Trophoblast cell (in vitro differentiated cells and primary cell): Measurements from ENCODE around the gene RGL1.

Experiments used
- DNase-seq, 2 donors: peaks; one replicate each; pipeline ENCODE4 v3.0.0-alpha.2; 2016
- H2AFZ ChIP-seq: 2 replicates; pipeline ENCODE4 v1.6.1; 2013; ENCODE audit warnings: low read length, moderate library complexity, mild to moderate bottlenecking; ENCODE audit not compliant: insufficient read depth, poor library complexity
- H2AK5ac ChIP-seq: 2 replicates; pipeline ENCODE4 v1.6.1; 2013; ENCODE audit warnings: mild to moderate bottlenecking, low read length
- H2BK120ac ChIP-seq: 2 replicates; pipeline ENCODE4 v1.6.1; 2013; ENCODE audit warnings: low read length, mild to moderate bottlenecking, moderate library complexity; ENCODE audit not compliant: insufficient read depth, poor library complexity
- H2BK12ac ChIP-seq: 2 replicates; pipeline ENCODE4 v1.6.1; 2013; ENCODE audit warnings: mild to moderate bottlenecking, low read length, moderate library complexity
- H2BK5ac ChIP-seq: 2 replicates; pipeline ENCODE4 v1.6.1; 2013; ENCODE audit warnings: low read length, low read depth, moderate library complexity, mild to moderate bottlenecking; ENCODE audit not compliant: poor library complexity
- H3K14ac ChIP-seq: 2 replicates; pipeline ENCODE4 v1.6.1; 2013; ENCODE audit warnings: mild to moderate bottlenecking, low read length
- H3K18ac ChIP-seq: 2 replicates; pipeline ENCODE4 v1.6.1; 2013; ENCODE audit warnings: mild to moderate bottlenecking, low read length
- H3K23ac ChIP-seq: 2 replicates; pipeline ENCODE4 v1.6.1; 2013; ENCODE audit warnings: low read length
- H3K27ac ChIP-seq: 2 replicates; pipeline ENCODE4 v1.5.1; 2013; ENCODE audit warnings: low read depth, mild to moderate bottlenecking, inconsistent platforms, low read length, moderate library complexity
- H3K27me3 ChIP-seq: 2 replicates; pipeline ENCODE4 v1.6.1; 2013; ENCODE audit warnings: inconsistent platforms, mild to moderate bottlenecking, low read length, moderate library complexity; ENCODE audit not compliant: insufficient read depth
- H3K36me3 ChIP-seq, 2 experiments: 1 replicate in 1 of 2; 2 replicates in 1 of 2; pipeline ENCODE4 v1.6.1; 2013; ENCODE audit warnings: low read length in 2 of 2, mild to moderate bottlenecking in 2 of 2, moderate library complexity in 1 of 2; ENCODE audit not compliant: insufficient read depth in 2 of 2, control insufficient read depth in 1 of 2
- H3K4ac ChIP-seq: 2 replicates; pipeline ENCODE4 v1.6.1; 2013; ENCODE audit warnings: low read depth, mild to moderate bottlenecking, low read length, moderate library complexity
- H3K4me1 ChIP-seq, 2 experiments: 1 replicate in 1 of 2; 2 replicates in 1 of 2; pipeline ENCODE4 v1.6.1; 2013; ENCODE audit warnings: low read length in 2 of 2, mild to moderate bottlenecking in 2 of 2, moderate library complexity in 1 of 2; ENCODE audit not compliant: insufficient read depth in 2 of 2, control insufficient read depth in 1 of 2
- H3K4me2 ChIP-seq: 2 replicates; pipeline ENCODE4 v1.6.1; 2013; ENCODE audit warnings: inconsistent platforms, mild to moderate bottlenecking, low read length, moderate library complexity
- H3K4me3 ChIP-seq: 2 replicates; pipeline ENCODE4 v1.5.1; 2013; ENCODE audit warnings: mild to moderate bottlenecking, low read depth, low read length, inconsistent platforms
- H3K79me1 ChIP-seq: one replicate; pipeline ENCODE4 v1.6.1; 2013; ENCODE audit warnings: low read length
- H3K79me2 ChIP-seq: 2 replicates; pipeline ENCODE4 v1.6.1; 2013; ENCODE audit warnings: low read length, mild to moderate bottlenecking; ENCODE audit not compliant: control insufficient read depth, insufficient read depth, poor library complexity
- H3K9ac ChIP-seq: 2 replicates; pipeline ENCODE4 v1.6.1; 2013; ENCODE audit warnings: mild to moderate bottlenecking, low read length
- H3K9me3 ChIP-seq: 2 replicates; pipeline ENCODE4 v1.6.1; 2013; ENCODE audit warnings: low read depth, mild to moderate bottlenecking, control low read depth, inconsistent platforms, low read length; ENCODE audit not compliant: insufficient read depth
- H4K12ac ChIP-seq: 2 replicates; pipeline ENCODE4 v1.6.1; 2013; ENCODE audit warnings: low read depth, mild to moderate bottlenecking, low read length, moderate library complexity
- H4K8ac ChIP-seq: 2 replicates; pipeline ENCODE4 v1.6.1; 2013; ENCODE audit warnings: low read depth, mild to moderate bottlenecking, low read length, moderate library complexity
- H4K91ac ChIP-seq: one replicate; pipeline ENCODE4 v1.6.1; 2013; ENCODE audit warnings: low read depth, mild to moderate bottlenecking, low read length, moderate library complexity
- WGBS: extraction: QIAGEN DNeasy Blood & Tissue Kit; methylation state at CpG from one replicate; pipeline ENCODE4 v1.1.7; 2013; ENCODE audit warnings: missing lambda C conversion rate; ENCODE audit not compliant: insufficient read length, insufficient coverage; ENCODE audit errors: extremely low coverage; 5-methylcytosine and 5-hydroxymethylcytosine counted together

RGL1 gene

DNA sequence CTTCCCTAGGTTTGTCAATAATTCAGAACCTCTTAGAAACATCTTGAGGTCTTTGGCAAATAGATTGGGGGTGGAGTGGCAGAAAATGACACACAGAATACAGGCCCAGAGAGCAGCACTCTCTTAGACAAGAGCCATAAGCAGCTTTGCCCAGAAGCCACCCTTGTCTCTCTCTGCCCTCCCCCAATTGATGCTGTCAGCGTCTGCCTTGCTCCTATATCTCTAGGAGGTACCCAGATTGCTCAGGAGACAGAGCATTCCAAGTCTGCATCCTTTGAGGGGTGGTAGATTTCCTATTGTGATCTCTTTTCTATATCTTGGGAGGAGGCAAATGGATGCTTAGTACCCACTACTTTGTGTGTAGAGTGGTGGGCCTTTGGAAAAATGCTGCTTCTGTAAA, 1.8 kb downstream of the RGL1 start:
- Histone ChIP-seq H3K27ac (no peak overlapping the region), H3K79me1 (peaks cover 6% of the 10 kb centered on the region), H2BK120ac (no peak overlapping the region), H3K4me1 (peaks cover 2 to 13% of the 10 kb centered on the region in 2 experiments), H4K91ac (no peak overlapping the region), H3K18ac (no peak overlapping the region), H3K79me2 (peaks cover 4% of the 10 kb centered on the region), H3K4ac (no peak overlapping the region), H3K27me3 (no peaks in the 10 kb centered on the region), H3K4me2 (no peak overlapping the region), H3K36me3 (no peaks in the 10 kb centered on the region), H2BK5ac (no peak overlapping the region), H4K12ac (no peak overlapping the region), H2BK12ac (no peak overlapping the region), H3K14ac (no peak overlapping the region), H3K23ac (no peak overlapping the region), H3K4me3 (no peak overlapping the region), H2AFZ (no peak overlapping the region), H3K9ac (no peak overlapping the region), H4K8ac (no peak overlapping the region), H3K9me3 (peaks cover under 1% of the 10 kb centered on the region), H2AK5ac (no peak overlapping the region)
- WGBS, result no CpG with 5 or more reads among the region's 1 CpG
- no peak for DNase-seq

- Histone ChIP-seq H2AK5ac (no peak overlapping the region), H3K14ac (no peak overlapping the region), H3K27me3 (no peaks in the 10 kb centered on the region), H3K4ac (no peak overlapping the region), H2BK5ac (no peak overlapping the region), H3K79me1 (peaks cover 6% of the 10 kb centered on the region), H3K4me2 (no peak overlapping the region), H2BK120ac (no peak overlapping the region), H3K79me2 (peaks cover 4% of the 10 kb centered on the region), H3K4me1 (peaks cover 5 to 15% of the 10 kb centered on the region in 2 experiments), H4K91ac (no peak overlapping the region), H4K12ac (no peak overlapping the region), H4K8ac (no peak overlapping the region), H3K27ac (no peak overlapping the region), H2BK12ac (no peak overlapping the region), H3K9ac (no peak overlapping the region), H3K23ac (no peak overlapping the region), H3K4me3 (no peak overlapping the region), H3K36me3 (no peaks in the 10 kb centered on the region), H3K18ac (no peak overlapping the region), H2AFZ (no peak overlapping the region), H3K9me3 (no peaks in the 10 kb centered on the region)
- peak; percentile 13 to 35 for DNase-seq
- no CpG with 5 or more reads among the region's 2 CpGs for WGBS
Observed at GRCh38 chr1:183807549-183808168, 2.7 kb downstream of the RGL1 start.

DNA sequence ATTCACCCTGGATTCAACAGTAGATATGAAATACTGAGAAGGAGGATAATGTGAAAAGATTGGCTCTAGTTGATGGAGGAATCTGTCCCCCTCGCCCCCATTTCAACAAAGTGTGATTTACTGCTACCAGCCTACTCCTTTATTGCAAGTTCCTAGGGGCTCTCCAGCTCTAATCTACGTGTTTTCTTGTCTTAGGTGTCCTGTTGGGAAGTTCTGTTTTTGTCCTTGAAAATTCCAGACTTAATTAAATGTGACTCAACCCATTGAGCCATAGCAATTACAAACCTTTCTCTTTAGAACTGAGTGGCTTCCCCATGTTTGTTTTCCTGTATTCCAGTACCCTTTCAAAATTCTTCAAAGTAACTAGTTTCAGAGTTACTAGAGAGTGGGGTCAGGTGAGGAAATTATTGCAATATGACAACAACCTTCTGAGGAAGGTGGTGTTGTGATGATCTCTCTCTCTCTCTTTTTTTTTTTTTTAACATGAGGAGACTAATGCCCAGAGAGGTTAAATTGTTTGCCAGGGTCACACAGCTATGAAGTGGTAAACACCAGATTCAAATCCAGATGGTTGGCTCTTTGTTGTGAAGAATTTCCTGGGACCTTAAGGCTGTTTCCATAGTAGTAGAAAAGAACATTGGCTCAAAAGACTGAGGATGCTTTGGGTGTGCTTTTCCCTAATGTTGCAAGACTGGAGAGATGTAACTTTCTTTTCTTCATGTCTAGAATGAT, 3.5 kb downstream of the RGL1 start:
- Histone ChIP-seq H2BK5ac (no peak overlapping the region), H2BK120ac (no peak overlapping the region), H3K4ac (no peak overlapping the region), H4K91ac (no peak overlapping the region), H4K8ac (no peak overlapping the region), H3K4me1 (peaks cover 10 to 20% of the 10 kb centered on the region in 2 experiments), H3K18ac (no peak overlapping the region), H3K23ac (no peak overlapping the region), H3K27ac (peak overlapping the region; percentile 32), H3K9me3 (no peaks in the 10 kb centered on the region), H3K14ac (no peak overlapping the region), H3K79me2 (peaks cover 4% of the 10 kb centered on the region), H3K4me3 (no peak overlapping the region), H2BK12ac (no peak overlapping the region), H3K27me3 (no peaks in the 10 kb centered on the region), H4K12ac (no peak overlapping the region), H3K79me1 (peaks cover 10% of the 10 kb centered on the region), H2AFZ (no peak overlapping the region), H3K9ac (no peak overlapping the region), H2AK5ac (no peak overlapping the region), H3K4me2 (no peak overlapping the region), H3K36me3 (no peaks in the 10 kb centered on the region)
- WGBS, result no CpG with 5 or more reads among the region's 2 CpGs
- peak in 1 of 2 donors; percentile 27 for DNase-seq

DNA sequence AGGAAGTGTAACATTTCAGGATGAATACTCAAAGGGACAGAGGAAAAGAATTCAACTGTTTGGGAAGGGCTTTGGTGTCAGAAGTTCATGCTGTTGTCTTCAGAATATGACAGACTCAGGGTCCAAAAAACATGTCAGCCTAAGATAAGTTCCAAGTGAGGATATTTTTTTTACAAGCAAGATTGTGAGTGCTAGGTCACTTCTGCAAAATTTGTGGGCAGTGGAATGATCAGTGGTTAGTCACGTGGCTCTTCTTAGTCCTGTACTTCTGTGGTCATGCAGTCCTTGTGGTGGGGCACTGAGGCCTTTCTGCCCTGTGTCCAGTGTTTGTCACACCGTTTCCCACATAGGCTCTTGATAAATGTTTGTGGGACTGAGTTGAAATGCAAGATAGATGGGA, 5.2 kb downstream of the RGL1 start:
- no peak overlapping the region for H3K4ac ChIP-seq
- H2AFZ ChIP-seq, result no peak overlapping the region
- H3K9ac ChIP-seq, result no peak overlapping the region
- no peak overlapping the region for H4K8ac ChIP-seq
- H3K9me3 ChIP-seq, result no peaks in the 10 kb centered on the region
- H2BK12ac ChIP-seq, result no peak overlapping the region
- H2BK120ac ChIP-seq, result no peak overlapping the region
- H3K79me2 ChIP-seq, result peaks cover 1% of the 10 kb centered on the region
- H3K36me3 ChIP-seq, result no peaks in the 10 kb centered on the region
- H3K4me2 ChIP-seq, result no peak overlapping the region
- H4K91ac ChIP-seq, result no peak overlapping the region
- no peaks in the 10 kb centered on the region for H3K27me3 ChIP-seq
- no peak for DNase-seq
- no peak overlapping the region for H3K23ac ChIP-seq
- no peak overlapping the region for H3K27ac ChIP-seq
- H3K4me3 ChIP-seq, result no peak overlapping the region
- WGBS, result no CpG with 5 or more reads among the region's 2 CpGs
- no peak overlapping the region for H2BK5ac ChIP-seq
- no peak overlapping the region for H2AK5ac ChIP-seq
- H3K14ac ChIP-seq, result no peak overlapping the region
- peaks cover 7 to 18% of the 10 kb centered on the region in 2 experiments for H3K4me1 ChIP-seq
- no peak overlapping the region for H4K12ac ChIP-seq
- H3K79me1 ChIP-seq, result peaks cover 7% of the 10 kb centered on the region
- H3K18ac ChIP-seq, result no peak overlapping the region
